GM23338 (cell line): Measurements from ENCODE around the gene ST6GALNAC6. TPM values are rescaled to one million over a fixed set of nuclear protein-coding genes. Genes with fewer than 3 reads are reported as not detected.

Experiments used
- ATAC-seq: fragments of 200-7000 bp; cut with Tn5 transposase; 3 replicates; pipeline ENCODE4 v1.9.1; 2020
- DNase-seq: peaks from one replicate; pipeline ENCODE4 v3.0.0-alpha.2; 2015; ENCODE audit warnings: low spot score
- H2AFZ ChIP-seq: fragments of 200-600 bp; sonication (generic); 2 replicates; pipeline ENCODE4 v1.8.0; 2016; ENCODE audit warnings: antibody characterized with exemption, mild to moderate bottlenecking, moderate library complexity
- H3F3A ChIP-seq: fragments of 200-600 bp; sonication (generic); replicated peaks from 2 replicates; pipeline ENCODE4 v1.8.0; 2017; ENCODE audit warnings: antibody characterized with exemption, mixed run types, low read depth
- H3K27ac ChIP-seq: fragments of 200-600 bp; sonication (generic); 2 replicates; pipeline ENCODE4 v1.6.1; 2016; ENCODE audit warnings: low read depth
- H3K27me3 ChIP-seq: fragments of 200-600 bp; sonication (generic); 2 replicates; pipeline ENCODE4 v1.8.0; 2016; ENCODE audit warnings: mild to moderate bottlenecking, mixed run types, moderate library complexity; ENCODE audit not compliant: insufficient read depth
- H3K36me3 ChIP-seq: fragments of 200-600 bp; sonication (generic); 2 replicates; pipeline ENCODE4 v1.8.0; 2016; ENCODE audit warnings: mild to moderate bottlenecking; ENCODE audit not compliant: insufficient read depth
- H3K4me1 ChIP-seq: fragments of 200-600 bp; sonication (generic); 2 replicates; pipeline ENCODE4 v1.8.0; 2016; ENCODE audit warnings: mild to moderate bottlenecking, moderate library complexity; ENCODE audit not compliant: insufficient read depth
- H3K4me2 ChIP-seq: fragments of 200-600 bp; sonication (generic); 2 replicates; pipeline ENCODE4 v1.7.1; 2017; ENCODE audit warnings: mixed run types
- H3K4me3 ChIP-seq: fragments of 200-600 bp; sonication (generic); 2 replicates; pipeline ENCODE4 v1.6.1; 2016; ENCODE audit warnings: mixed run types
- H3K79me2 ChIP-seq: fragments of 200-600 bp; sonication (generic); replicated peaks from 2 replicates; pipeline ENCODE4 v1.8.0; 2017; ENCODE audit warnings: mild to moderate bottlenecking; ENCODE audit not compliant: insufficient read depth
- H3K9me2 ChIP-seq: fragments of 200-600 bp; sonication (generic); 2 replicates; pipeline ENCODE4 v1.8.0; 2017; ENCODE audit not compliant: insufficient read depth
- H4K20me1 ChIP-seq: fragments of 200-600 bp; sonication (generic); replicated peaks from 2 replicates; pipeline ENCODE4 v1.8.0; 2017; ENCODE audit warnings: mild to moderate bottlenecking; ENCODE audit not compliant: insufficient read depth
- H3K27ac Mint-ChIP-seq: 2 replicates; pipeline ENCODE4 v1.8.0; 2020; ENCODE audit warnings: inconsistent platforms, mild to moderate bottlenecking, moderate library complexity, mixed read lengths
- H3K27me3 Mint-ChIP-seq: 3 replicates; pipeline ENCODE4 v1.8.0; 2022; ENCODE audit warnings: low read depth, mild to moderate bottlenecking, moderate library complexity, mixed read lengths, inconsistent platforms; ENCODE audit not compliant: insufficient read depth, poor library complexity
- H3K36me3 Mint-ChIP-seq: 3 replicates; pipeline ENCODE4 v1.8.0; 2021; ENCODE audit warnings: low read depth, mild to moderate bottlenecking, inconsistent platforms, moderate library complexity, mixed read lengths
- H3K4me1 Mint-ChIP-seq: 3 replicates; pipeline ENCODE4 v1.8.0; 2020; ENCODE audit warnings: mild to moderate bottlenecking, inconsistent platforms, mixed read lengths
- H3K4me3 Mint-ChIP-seq: 3 replicates; pipeline ENCODE4 v1.8.0; 2021; ENCODE audit warnings: moderate library complexity, mild to moderate bottlenecking, inconsistent platforms, mixed read lengths
- H3K9me3 Mint-ChIP-seq: 3 replicates; pipeline ENCODE4 v1.8.0; 2020; ENCODE audit warnings: moderate library complexity, mild to moderate bottlenecking, inconsistent platforms, mixed read lengths
- CREB1 ChIP-seq: fragments of 250-450 bp; sonication (Bioruptor Pico); IDR thresholded peaks from 2 replicates; pipeline ENCODE4 v1.5.0; 2020; ENCODE audit warnings: low read depth, mild to moderate bottlenecking, moderate library complexity
- CTCF ChIP-seq, 2 experiments: fragments of 200-600 bp in 1 of 2; sonication (generic) in 1 of 2; conservative IDR thresholded peaks; 2 replicates each; pipeline versions ENCODE4 v1.5.1 to v1.6.1; 2016 to 2017; ENCODE audit warnings: antibody characterized with exemption in 2 of 2, low read depth in 2 of 2, mild to moderate bottlenecking in 2 of 2, moderate library complexity in 1 of 2
- EZH2 ChIP-seq: fragments of 200-600 bp; sonication (generic); IDR thresholded peaks from one replicate; pipeline ENCODE4 v1.8.0; 2017; ENCODE audit warnings: antibody characterized with exemption, mild to moderate bottlenecking, low read depth; ENCODE audit not compliant: unreplicated experiment
- EZH2phosphoT487 ChIP-seq: fragments of 200-600 bp; sonication (generic); IDR thresholded peaks from one replicate; pipeline ENCODE4 v1.8.1; 2018; ENCODE audit warnings: antibody characterized with exemption; ENCODE audit not compliant: unreplicated experiment
- JUNB ChIP-seq: IDR thresholded peaks from one replicate; pipeline ENCODE4 v1.6.1; 2016; ENCODE audit warnings: antibody characterized with exemption; ENCODE audit not compliant: unreplicated experiment
- NANOG ChIP-seq: IDR thresholded peaks from 2 replicates; pipeline ENCODE4 v1.6.1; 2016; ENCODE audit warnings: antibody characterized with exemption, borderline replicate concordance
- POLR2AphosphoS5 ChIP-seq: IDR thresholded peaks from 2 replicates; pipeline ENCODE4 v1.6.1; 2016; ENCODE audit warnings: antibody characterized with exemption, low read depth
- STAT1 ChIP-seq: IDR thresholded peaks from one replicate; pipeline ENCODE4 v1.6.1; 2016; ENCODE audit warnings: antibody characterized with exemption; ENCODE audit not compliant: unreplicated experiment
- ZNF114 ChIP-seq: fragments of 250-450 bp; sonication (Bioruptor Pico); IDR thresholded peaks from 2 replicates; pipeline ENCODE4 v1.5.0; 2020; ENCODE audit warnings: mild to moderate bottlenecking, moderate library complexity
- ZNF331 ChIP-seq: fragments of 250-450 bp; sonication (Bioruptor Pico); IDR thresholded peaks from 2 replicates; pipeline ENCODE4 v1.5.0; 2020; ENCODE audit warnings: low read depth, mild to moderate bottlenecking, moderate library complexity
- ZNF462 ChIP-seq: fragments of 250-450 bp; sonication (Bioruptor Pico); IDR thresholded peaks from 2 replicates; pipeline ENCODE4 v1.5.0; 2020; ENCODE audit warnings: mild to moderate bottlenecking, moderate library complexity
- polyA plus RNA-seq: library from polyadenylated mRNA; unstranded; fragments of >200 nt; fragmentation: Nextera tagmentation; extraction: Ambion mirVana; gene quantifications from 2 replicates; pipeline ENCODE4 v1.2.1, GENCODE V29; 2016
- total RNA-seq: library from RNA; depleted of rRNA; stranded (reverse); fragments of >200 nt; shearing (Covaris generic); gene quantifications from 2 replicates; pipeline ENCODE4 v1.2.3, GENCODE V29; 2014
- TF ChIP-seq, protein P1 (sequence below): IDR thresholded peaks from 2 replicates; pipeline ENCODE4 v1.6.1; 2016; ENCODE audit warnings: antibody characterized with exemption
- TF ChIP-seq, protein P2 (sequence below): IDR thresholded peaks from one replicate; pipeline ENCODE4 v1.6.1; 2018; ENCODE audit warnings: antibody characterized with exemption; ENCODE audit not compliant: unreplicated experiment

Gene ST6GALNAC6
- total and polyA plus RNA-seq, 2 experiments from 2014 or later = 20.7 to 39.2 TPM

DNA sequence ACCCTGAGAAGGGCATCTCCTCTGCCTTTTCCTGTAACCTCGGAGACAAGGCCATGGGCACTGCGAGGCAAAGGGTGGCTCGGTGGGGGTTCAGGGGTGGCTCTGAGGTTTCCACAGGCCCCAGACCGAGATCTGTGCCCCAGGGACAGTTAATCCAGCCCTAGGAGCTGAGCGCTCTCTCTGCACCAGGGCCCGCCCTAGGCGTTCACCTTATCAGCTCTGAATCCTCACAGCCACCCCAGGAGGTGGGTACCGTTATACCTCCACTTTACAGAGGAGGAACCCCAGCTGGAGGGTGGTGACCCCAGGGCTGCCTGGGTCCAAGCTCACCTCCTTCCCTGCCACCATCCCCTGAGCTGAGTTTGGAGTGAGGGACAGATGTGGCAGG is 42.7 kb downstream of the ST6GALNAC6 start:
- Histone ChIP-seq H3K4me3 (no peak overlapping the region), H3K9me2 (no peaks in the 10 kb centered on the region), H3K4me1 (peaks cover 4% of the 10 kb centered on the region; the same call in 1 of the 2 replicates), H3K27me3 (no peaks in the 10 kb centered on the region), H3K36me3 (no peaks in the 10 kb centered on the region), H2AFZ (no peak overlapping the region), H3K79me2 (no peaks in the 10 kb centered on the region), H3K4me2 (no peak overlapping the region), H4K20me1 (no peaks in the 10 kb centered on the region), H3K27ac (no peak overlapping the region), H3F3A (no peaks in the 10 kb centered on the region)
- DNase-seq = no peak
- peaks cover 8% of the 10 kb centered on the region for H3K27me3 Mint-ChIP-seq
- no peak for ATAC-seq
- TF ChIP-seq, protein P1, sequence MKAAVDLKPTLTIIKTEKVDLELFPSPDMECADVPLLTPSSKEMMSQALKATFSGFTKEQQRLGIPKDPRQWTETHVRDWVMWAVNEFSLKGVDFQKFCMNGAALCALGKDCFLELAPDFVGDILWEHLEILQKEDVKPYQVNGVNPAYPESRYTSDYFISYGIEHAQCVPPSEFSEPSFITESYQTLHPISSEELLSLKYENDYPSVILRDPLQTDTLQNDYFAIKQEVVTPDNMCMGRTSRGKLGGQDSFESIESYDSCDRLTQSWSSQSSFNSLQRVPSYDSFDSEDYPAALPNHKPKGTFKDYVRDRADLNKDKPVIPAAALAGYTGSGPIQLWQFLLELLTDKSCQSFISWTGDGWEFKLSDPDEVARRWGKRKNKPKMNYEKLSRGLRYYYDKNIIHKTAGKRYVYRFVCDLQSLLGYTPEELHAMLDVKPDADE = no peak
- TF ChIP-seq NANOG (no peak), JUNB (no peak), ZNF462 (CRISPR knock-in tag) (no peak), EZH2phosphoT487 (no peak), ZNF114 (no peak), EZH2 (no peak), CREB1 (CRISPR knock-in tag) (no peak), CTCF (conservative IDR thresholded peaks at IDR 0.05; ENCODE audit: low read depth in 2 of 2) (no peak), STAT1 (no peak), POLR2AphosphoS5 (no peak), ZNF331 (CRISPR knock-in tag) (no peak)
- TF ChIP-seq, protein P2, sequence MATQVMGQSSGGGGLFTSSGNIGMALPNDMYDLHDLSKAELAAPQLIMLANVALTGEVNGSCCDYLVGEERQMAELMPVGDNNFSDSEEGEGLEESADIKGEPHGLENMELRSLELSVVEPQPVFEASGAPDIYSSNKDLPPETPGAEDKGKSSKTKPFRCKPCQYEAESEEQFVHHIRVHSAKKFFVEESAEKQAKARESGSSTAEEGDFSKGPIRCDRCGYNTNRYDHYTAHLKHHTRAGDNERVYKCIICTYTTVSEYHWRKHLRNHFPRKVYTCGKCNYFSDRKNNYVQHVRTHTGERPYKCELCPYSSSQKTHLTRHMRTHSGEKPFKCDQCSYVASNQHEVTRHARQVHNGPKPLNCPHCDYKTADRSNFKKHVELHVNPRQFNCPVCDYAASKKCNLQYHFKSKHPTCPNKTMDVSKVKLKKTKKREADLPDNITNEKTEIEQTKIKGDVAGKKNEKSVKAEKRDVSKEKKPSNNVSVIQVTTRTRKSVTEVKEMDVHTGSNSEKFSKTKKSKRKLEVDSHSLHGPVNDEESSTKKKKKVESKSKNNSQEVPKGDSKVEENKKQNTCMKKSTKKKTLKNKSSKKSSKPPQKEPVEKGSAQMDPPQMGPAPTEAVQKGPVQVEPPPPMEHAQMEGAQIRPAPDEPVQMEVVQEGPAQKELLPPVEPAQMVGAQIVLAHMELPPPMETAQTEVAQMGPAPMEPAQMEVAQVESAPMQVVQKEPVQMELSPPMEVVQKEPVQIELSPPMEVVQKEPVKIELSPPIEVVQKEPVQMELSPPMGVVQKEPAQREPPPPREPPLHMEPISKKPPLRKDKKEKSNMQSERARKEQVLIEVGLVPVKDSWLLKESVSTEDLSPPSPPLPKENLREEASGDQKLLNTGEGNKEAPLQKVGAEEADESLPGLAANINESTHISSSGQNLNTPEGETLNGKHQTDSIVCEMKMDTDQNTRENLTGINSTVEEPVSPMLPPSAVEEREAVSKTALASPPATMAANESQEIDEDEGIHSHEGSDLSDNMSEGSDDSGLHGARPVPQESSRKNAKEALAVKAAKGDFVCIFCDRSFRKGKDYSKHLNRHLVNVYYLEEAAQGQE = no peak
- no peaks in the 10 kb centered on the region for H3K36me3 Mint-ChIP-seq
- H3K4me3 Mint-ChIP-seq = no peak overlapping the region
- no peak overlapping the region for H3K27ac Mint-ChIP-seq
- H3K4me1 Mint-ChIP-seq = peaks cover 7% of the 10 kb centered on the region
- no peaks in the 10 kb centered on the region for H3K9me3 Mint-ChIP-seq
